ENCODE data around the gene ZNF664.

Gene ZNF664

GRCh38 chr12:123995023-123995748, 22.2 kb downstream of the ZNF664 start:
- DNase-seq, result no peak

GRCh38 chr12:123996581-123996980, 23.6 kb downstream of the ZNF664 start:
- DNase-seq, result no peak

- DNase-seq, result no peak
Measured at GRCh38 chr12:123997033-123997822, 24.2 kb downstream of the ZNF664 start.

GRCh38 chr12:123997908-123998307, 24.9 kb downstream of the ZNF664 start:
- DNase-seq, result no peak

- no peak for DNase-seq
Measured at GRCh38 chr12:123998344-123998990, 25.5 kb downstream of the ZNF664 start.

- DNase-seq, result no peak
Measured at GRCh38 chr12:123998991-123999359, 26.0 kb downstream of the ZNF664 start.

GRCh38 chr12:124000111-124000510, 27.1 kb downstream of the ZNF664 start:
- DNase-seq, result no peak

- no peak for DNase-seq
Measured at GRCh38 chr12:124001343-124001742, 28.3 kb downstream of the ZNF664 start.

GRCh38 chr12:124002021-124002644, 29.1 kb downstream of the ZNF664 start:
- no peak for DNase-seq

GRCh38 chr12:124002654-124003053, 29.6 kb downstream of the ZNF664 start:
- no peak for DNase-seq

- DNase-seq, result no peak
Measured at GRCh38 chr12:124004233-124004875, 31.3 kb downstream of the ZNF664 start.

GRCh38 chr12:124006085-124006845, 33.2 kb downstream of the ZNF664 start:
- DNase-seq, result no peak

- DNase-seq, result no peak
Measured at GRCh38 chr12:124006846-124007713, 34.1 kb downstream of the ZNF664 start.

- DNase-seq, result no peak
Measured at GRCh38 chr12:124007826-124008570, 35.0 kb downstream of the ZNF664 start.

GRCh38 chr12:124008595-124008994, 35.6 kb downstream of the ZNF664 start:
- DNase-seq, result no peak

GRCh38 chr12:124009781-124010180, 36.8 kb downstream of the ZNF664 start:
- no peak for DNase-seq

- DNase-seq, result no peak
Measured at GRCh38 chr12:124010687-124011086, 37.7 kb downstream of the ZNF664 start.

GRCh38 chr12:124011435-124012115, 38.6 kb downstream of the ZNF664 start:
- DNase-seq, result no peak

GRCh38 chr12:124013073-124013472, 40.1 kb downstream of the ZNF664 start:
- DNase-seq, result no peak

Measured in SHP77 treated with DMSO at 0.1 percent for 48 hours (cell line).